HepG2 (cell line): ENCODE results near the gene TMEM266.

Experiments used
- BRCA1 ChIP-seq: sonication (generic); formaldehyde crosslinking; IDR thresholded peaks from 2 replicates; pipeline ENCODE4 v1.4.0; 2020; ENCODE audit warnings: missing genetic modification reagents
- FOXJ3 ChIP-seq: sonication (generic); formaldehyde crosslinking; IDR thresholded peaks from 2 replicates; pipeline ENCODE4 v1.4.0; 2020; ENCODE audit warnings: missing genetic modification reagents, mild to moderate bottlenecking, borderline replicate concordance
- JUND ChIP-seq: sonication (generic); formaldehyde crosslinking; IDR thresholded peaks from 2 replicates; pipeline ENCODE4 v1.8.0; 2022; ENCODE audit warnings: mild to moderate bottlenecking, missing genetic modification reagents
- MED1 ChIP-seq: sonication (generic); formaldehyde crosslinking; IDR thresholded peaks from 2 replicates; pipeline ENCODE4 v1.4.0; 2020; ENCODE audit warnings: missing genetic modification reagents
- NFE2L1 ChIP-seq: sonication (generic); formaldehyde crosslinking; IDR thresholded peaks from 2 replicates; pipeline ENCODE4 v1.4.0; 2020; ENCODE audit warnings: missing genetic modification reagents, mild to moderate bottlenecking, borderline replicate concordance
- RXRA ChIP-seq: sonication (generic); formaldehyde crosslinking; IDR thresholded peaks from 2 replicates; pipeline ENCODE4 v1.5.1; 2020; ENCODE audit warnings: missing genetic modification reagents
- TF ChIP-seq, protein P1 (sequence below): sonication (generic); formaldehyde crosslinking; IDR thresholded peaks from 2 replicates; pipeline ENCODE4 v1.5.0; 2020; ENCODE audit warnings: mild to moderate bottlenecking, missing genetic modification reagents, moderate library complexity
- TF ChIP-seq, protein P2 (sequence below): sonication (generic); formaldehyde crosslinking; IDR thresholded peaks from one replicate; pipeline ENCODE4 v1.5.1; 2020; ENCODE audit warnings: mild to moderate bottlenecking, missing genetic modification reagents; ENCODE audit errors: not compliant biosample characterization

DNA sequence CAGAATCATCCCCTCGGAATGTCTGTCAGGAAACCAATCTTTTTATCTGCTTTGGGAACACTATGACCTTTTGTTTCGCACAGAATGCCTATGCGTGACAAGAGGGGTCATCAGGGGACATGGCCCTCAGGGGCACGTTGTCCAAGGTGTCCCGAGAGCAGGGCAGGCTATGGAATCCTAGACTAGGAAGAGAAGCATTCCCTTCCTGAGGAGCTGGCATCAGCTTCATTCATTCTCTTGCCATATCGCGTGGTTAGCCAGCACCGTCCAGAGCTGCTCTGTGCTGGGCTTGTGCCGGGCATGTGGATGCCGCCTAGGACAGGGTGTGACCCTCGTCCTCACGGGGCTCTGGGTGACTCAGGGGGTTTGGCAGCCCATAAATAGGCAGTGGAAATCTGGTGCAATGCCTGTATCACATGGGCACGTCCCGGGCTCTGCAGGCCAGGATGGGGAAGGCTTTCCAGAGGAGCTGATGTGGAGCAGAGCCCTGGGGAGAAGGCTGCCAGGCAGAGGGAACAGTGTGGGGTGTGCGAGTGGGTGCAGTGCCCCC lies 117.8 kb downstream of the TMEM266 start:
- TF ChIP-seq MED1: no peak
- TF ChIP-seq, protein P1, sequence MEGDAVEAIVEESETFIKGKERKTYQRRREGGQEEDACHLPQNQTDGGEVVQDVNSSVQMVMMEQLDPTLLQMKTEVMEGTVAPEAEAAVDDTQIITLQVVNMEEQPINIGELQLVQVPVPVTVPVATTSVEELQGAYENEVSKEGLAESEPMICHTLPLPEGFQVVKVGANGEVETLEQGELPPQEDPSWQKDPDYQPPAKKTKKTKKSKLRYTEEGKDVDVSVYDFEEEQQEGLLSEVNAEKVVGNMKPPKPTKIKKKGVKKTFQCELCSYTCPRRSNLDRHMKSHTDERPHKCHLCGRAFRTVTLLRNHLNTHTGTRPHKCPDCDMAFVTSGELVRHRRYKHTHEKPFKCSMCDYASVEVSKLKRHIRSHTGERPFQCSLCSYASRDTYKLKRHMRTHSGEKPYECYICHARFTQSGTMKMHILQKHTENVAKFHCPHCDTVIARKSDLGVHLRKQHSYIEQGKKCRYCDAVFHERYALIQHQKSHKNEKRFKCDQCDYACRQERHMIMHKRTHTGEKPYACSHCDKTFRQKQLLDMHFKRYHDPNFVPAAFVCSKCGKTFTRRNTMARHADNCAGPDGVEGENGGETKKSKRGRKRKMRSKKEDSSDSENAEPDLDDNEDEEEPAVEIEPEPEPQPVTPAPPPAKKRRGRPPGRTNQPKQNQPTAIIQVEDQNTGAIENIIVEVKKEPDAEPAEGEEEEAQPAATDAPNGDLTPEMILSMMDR: no peak
- no peak for TF ChIP-seq JUND (CRISPR knock-in tag)
- no peak for TF ChIP-seq NFE2L1 (CRISPR knock-in tag)
- no peak for TF ChIP-seq BRCA1 (CRISPR knock-in tag)
- TF ChIP-seq RXRA (CRISPR knock-in tag): no peak; the same call in 1 of the 2 replicates
- no peak for TF ChIP-seq FOXJ3 (CRISPR knock-in tag)
- TF ChIP-seq, protein P2, sequence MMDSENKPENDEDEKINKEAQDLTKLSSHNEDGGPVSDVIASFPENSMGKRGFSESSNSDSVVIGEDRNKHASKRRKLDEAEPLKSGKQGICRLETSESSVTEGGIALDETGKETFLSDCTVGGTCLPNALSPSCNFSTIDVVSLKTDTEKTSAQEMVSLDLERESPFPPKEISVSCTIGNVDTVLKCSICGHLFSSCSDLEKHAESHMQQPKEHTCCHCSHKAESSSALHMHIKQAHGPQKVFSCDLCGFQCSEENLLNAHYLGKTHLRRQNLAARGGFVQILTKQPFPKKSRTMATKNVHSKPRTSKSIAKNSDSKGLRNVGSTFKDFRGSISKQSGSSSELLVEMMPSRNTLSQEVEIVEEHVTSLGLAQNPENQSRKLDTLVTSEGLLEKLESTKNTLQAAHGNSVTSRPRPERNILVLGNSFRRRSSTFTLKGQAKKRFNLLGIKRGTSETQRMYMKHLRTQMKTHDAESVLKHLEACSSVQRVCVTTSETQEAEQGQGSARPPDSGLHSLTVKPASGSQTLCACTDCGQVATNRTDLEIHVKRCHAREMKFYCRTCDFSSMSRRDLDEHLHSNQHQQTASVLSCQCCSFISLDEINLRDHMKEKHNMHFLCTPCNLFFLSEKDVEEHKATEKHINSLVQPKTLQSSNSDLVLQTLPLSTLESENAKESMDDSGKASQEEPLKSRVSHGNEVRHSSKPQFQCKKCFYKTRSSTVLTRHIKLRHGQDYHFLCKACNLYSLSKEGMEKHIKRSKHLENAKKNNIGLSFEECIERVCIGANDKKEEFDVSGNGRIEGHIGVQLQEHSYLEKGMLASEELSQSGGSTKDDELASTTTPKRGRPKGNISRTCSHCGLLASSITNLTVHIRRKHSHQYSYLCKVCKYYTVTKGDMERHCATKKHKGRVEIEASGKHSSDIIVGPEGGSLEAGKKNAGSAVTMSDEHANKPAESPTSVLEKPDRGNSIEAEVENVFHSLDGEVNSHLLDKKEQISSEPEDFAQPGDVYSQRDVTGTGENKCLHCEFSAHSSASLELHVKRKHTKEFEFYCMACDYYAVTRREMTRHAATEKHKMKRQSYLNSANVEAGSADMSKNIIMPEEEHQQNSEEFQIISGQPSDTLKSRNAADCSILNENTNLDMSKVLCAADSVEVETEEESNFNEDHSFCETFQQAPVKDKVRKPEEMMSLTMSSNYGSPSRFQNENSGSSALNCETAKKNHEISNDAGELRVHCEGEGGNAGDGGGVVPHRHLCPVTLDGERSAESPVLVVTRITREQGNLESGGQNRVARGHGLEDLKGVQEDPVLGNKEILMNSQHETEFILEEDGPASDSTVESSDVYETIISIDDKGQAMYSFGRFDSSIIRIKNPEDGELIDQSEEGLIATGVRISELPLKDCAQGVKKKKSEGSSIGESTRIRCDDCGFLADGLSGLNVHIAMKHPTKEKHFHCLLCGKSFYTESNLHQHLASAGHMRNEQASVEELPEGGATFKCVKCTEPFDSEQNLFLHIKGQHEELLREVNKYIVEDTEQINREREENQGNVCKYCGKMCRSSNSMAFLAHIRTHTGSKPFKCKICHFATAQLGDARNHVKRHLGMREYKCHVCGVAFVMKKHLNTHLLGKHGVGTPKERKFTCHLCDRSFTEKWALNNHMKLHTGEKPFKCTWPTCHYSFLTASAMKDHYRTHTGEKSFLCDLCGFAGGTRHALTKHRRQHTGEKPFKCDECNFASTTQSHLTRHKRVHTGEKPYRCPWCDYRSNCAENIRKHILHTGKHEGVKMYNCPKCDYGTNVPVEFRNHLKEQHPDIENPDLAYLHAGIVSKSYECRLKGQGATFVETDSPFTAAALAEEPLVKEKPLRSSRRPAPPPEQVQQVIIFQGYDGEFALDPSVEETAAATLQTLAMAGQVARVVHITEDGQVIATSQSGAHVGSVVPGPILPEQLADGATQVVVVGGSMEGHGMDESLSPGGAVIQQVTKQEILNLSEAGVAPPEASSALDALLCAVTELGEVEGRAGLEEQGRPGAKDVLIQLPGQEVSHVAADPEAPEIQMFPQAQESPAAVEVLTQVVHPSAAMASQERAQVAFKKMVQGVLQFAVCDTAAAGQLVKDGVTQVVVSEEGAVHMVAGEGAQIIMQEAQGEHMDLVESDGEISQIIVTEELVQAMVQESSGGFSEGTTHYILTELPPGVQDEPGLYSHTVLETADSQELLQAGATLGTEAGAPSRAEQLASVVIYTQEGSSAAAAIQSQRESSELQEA (CRISPR knock-in tag): no peak
